GM18508 (cell line): Measurements from ENCODE around the gene SS18L1.

Source experiments
- ATAC-seq: cut with Tn5 transposase; IDR thresholded peaks from one replicate; pipeline ENCODE4 v1.9.1; 2021; ENCODE audit warnings: moderate number of reproducible peaks; ENCODE audit not compliant: insufficient read depth, unreplicated experiment

Gene SS18L1

DNA sequence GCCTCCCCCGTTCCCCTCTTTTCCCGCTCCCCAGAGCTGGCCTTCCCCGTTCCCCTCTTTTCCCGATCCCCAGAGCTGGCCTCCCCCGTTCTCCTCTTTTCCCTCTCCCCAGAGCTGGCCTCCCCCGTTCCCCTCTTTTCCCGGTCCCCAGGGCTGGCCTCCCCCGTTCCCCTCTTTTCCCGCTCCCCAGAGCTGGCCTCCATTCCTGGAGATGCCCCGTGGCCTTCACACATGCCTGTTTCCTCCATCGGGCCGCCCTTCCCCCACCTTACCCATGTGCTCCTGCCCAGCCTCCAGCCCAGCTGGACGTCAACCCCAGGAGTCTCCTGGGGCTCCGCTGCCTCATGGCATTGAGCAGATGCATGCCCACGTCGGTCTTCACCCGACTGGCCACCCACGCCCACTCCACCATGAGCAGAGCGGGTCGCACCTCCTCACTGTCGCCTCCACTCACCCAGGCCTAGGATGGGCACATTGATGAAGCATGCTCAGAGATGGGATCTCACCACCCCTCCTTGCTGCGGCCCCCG lies 8.3 kb downstream of the SS18L1 start:
- ATAC-seq = no peak

DNA sequence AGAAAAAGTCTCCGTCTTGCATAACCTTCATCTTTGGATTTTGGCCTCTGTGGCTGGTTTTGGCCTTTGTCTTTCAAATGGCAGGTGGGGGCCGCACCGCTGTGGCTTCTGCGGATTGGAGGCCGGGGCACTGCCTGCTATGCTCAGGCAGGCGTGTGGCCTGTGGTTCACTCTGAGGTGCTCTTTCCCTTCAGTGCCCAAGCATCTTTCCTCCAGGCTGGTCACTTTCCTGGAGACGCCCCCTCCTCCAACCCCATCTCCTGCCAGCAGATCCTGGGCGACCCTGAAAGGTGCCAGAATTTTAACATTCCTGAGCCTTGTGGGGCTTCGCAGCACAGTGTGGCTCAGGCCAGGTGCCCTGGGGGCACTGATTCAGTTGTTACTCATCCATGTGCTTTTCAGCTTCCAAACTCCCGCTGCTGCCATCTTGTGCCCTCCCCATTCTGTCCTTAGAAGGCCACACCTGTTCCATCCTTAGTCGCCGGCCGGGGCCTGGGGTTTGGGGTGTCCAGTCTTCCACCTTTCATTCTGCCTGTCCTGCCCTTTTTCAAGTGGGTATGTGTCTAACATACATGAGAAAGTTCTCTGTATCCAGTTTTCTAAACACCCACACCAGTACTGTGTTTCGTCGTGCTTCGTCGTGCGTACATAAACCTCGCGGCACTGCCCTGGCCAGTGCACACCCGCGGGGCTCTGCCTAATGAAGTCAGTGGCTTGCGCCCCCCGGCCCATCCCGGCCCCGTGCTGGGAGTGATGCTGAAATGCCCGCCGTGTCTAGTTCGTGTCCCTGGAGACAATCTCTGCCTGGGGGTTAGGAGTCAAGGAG lies 12.1 kb downstream of the SS18L1 start:
- ATAC-seq = no peak

DNA sequence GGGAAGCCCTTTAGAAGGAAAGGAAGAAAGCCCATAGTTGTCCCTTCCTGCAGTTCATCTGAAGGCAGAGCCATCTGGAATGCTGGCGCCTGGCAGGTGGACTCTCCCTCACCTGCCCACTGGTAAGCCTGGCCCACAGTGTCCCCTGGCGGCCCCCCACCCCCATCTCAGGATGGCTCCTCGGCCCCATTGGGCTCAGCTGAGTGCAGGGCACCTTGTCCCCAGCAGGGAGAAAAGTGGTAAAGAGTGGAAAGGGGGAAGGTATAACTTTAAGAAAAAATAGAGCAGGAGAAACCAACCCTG lies 12.6 kb downstream of the SS18L1 start:
- ATAC-seq = no peak

DNA sequence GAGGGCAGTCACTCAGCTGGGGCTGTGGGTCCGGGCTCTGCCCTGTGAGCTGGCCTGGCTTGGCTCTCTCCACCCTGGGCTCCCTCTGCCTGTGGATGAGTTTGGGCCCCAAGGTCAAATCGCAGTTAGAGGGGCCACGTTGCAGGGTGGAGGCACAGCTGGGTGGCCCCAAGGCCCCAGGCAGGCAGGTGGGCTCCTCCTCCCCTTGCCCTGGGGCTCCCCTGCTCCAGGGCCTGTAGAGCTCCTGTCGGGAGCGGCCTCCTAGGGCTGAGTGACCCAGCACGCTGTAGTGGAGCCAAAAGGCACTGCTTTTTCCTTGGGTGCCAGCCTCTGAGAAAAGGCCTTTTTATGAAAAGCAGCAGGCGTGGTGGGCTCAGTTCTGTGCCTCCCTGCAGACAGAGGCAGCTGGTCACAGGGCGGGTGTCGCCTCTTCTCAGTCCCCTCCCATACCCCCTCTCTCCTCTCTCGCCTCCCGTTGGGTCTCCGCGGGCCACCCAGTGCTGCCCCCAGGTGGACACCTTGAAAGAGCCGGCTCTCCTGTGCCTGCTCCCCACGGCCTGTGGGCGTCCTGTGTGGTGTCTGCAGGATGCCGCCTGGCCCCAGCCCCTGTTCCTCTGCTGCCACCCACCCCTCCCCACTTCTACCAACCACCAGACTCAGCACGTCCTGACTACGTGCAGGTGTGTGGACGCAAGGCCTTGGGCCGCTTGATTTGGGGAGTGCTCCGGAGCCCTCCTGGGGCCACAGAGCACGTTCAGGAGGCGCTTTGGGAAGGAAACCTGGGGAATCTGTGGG lies 13.2 kb downstream of the SS18L1 start:
- no peak for ATAC-seq

DNA sequence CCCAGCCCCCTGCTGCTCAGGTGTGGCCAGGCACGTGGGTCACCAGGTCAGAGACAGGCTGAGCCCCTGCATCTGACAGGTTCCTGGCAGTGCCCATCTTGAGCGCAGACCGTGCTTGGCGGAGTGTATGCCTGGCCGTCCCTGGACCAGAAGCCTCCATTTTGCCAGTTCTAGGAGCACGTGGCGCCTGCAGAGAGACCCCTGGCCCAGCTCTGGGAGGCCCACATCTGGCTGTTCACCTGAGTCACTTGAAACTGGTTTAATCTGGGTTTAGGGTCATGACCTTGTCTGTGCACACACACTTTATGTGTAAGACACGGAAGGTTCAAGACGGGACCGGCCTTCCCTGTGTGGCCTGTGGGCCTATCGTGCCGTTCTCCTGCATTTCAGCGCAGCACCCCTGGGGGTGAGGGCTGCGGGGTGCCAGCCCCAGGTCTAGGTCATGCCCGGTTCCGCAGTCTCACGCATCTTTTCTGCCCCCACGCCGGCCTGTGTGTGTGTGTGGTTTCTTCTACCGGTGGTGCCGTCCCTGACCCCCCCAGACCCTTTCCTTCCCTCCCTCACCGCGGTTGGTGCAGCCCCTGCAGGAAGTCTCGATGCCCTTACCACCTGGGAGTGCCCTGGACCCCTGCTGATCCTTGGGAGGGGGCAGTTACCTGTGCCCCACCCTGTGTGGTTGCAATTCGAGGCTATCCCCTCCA lies 14.0 kb downstream of the SS18L1 start:
- no peak for ATAC-seq

DNA sequence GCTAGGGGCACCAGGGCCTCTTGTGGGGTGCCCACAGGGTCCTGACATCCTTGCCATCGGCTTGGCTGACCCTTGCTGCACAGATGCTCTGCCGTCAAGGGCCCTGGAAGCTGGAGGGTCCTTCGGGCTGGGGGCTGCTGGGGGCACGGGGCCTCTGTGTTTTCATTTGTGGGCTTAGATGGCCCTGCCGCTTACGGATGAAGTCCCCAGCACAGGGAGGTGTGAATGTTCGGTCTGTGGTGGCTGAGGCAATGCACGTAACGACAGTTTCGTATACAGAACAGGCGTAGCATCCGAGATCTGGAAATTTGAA lies 14.5 kb downstream of the SS18L1 start:
- no peak for ATAC-seq

DNA sequence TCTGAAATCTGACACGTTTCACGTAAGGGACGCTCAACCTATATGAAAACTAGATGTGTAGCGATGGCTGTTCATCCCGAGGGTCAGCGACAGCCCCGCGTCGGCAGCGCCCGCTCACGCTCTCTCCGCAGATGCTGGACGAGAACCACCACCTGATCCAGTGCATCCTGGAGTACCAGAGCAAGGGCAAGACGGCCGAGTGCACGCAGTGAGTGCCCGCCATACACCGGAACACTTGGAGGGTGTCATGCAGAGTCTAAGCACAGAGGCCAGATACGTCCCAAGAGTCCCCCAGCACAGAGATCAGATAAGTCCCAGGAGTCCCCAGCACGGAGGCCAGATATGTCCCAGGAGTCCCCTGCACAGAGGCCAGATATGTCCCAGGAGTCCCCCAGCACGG lies 15.0 kb downstream of the SS18L1 start:
- ATAC-seq = no peak

DNA sequence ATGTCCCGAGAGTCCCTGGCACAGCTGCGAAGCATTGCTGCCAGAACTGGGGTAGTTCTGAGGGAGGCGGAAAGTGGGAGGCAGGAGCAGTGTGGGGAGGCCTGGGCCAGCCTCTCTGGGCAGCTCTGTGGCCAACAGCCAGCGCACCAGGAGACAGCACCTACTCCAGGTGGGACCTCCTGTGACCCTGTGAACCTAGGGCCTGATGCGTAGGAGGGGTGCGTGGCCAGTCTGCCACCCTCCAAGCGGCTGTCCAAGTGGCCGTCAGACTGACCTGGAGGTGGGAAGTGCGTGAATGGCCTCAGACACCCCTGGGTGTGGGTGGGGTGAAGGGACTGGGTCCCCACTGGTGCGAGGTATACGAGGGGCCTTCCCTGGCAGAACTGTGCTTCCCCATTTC lies 15.5 kb downstream of the SS18L1 start:
- no peak for ATAC-seq

DNA sequence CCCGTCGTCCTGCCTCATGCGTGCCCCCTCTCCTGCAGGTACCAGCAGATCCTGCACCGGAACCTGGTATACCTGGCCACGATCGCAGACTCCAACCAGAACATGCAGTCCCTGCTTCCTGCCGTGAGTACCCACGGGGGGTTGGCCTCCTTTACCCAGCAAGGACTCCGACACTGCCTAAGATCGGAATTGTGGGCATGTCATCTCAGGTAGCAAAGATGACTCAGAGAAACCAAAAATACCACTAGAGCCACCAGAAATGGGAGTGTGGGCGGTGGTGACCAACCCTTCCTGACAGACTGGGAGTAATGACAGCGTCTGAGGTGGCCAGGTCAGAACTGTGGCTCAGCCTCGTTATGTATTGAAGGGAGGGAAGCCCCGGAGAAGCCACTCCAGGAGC lies 16.3 kb downstream of the SS18L1 start:
- ATAC-seq = no peak

DNA sequence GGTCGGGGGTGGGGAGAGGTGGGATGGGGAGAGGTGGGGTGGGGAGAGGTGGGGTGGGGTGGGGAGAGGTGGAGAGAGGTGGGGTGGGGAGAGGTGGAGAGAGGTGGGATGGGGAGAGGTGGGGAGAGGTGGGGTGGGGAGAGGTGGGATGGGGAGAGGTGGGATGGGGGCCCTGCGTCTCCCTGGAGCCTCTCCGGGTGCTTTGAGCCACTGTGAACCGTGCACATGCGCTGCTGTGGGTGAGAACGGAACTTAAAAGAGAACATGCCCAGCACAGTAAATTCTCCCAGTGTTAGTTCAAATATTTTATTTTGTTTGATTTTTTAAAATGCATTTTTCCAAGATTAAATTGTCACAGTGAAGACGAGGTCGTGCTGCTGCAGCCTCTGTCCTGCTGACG lies 16.7 kb downstream of the SS18L1 start:
- no peak for ATAC-seq

DNA sequence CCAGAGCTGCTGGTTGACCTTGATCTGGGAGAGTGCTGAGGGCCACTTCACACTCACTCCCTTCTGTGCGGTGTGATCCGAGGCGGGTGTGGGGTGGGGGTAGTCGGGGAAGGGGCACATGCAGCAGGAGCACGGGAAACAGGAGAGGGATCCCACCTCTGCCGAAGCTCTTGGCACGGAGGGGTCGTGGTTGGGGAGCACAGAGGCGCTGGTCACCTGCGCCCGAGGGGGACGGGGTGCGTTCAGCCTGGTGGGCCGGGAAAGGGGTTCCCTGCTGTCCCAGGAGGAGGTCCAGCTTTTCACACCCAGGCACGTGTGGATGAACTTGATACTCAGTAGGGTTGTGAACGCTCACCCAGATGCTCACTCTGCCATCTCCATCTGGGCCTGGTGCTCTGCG lies 17.3 kb downstream of the SS18L1 start:
- no peak for ATAC-seq

DNA sequence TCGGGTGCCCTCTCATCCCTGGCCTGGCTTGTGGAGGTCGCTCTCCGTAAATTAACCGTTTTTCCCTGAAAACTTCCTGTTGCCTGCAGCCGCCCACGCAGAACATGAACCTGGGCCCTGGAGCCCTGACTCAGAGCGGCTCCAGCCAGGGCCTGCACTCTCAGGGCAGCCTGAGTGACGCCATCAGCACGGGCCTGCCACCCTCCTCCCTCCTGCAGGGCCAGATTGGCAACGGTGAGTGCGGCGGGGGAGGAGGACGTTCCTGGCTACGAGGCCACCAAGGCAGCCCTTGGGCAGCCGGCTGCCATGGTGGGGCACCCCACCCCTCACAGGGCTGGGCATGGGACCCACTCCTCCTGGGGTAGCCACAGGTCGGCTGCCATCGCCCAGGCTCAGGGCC lies 17.8 kb downstream of the SS18L1 start:
- no peak for ATAC-seq

DNA sequence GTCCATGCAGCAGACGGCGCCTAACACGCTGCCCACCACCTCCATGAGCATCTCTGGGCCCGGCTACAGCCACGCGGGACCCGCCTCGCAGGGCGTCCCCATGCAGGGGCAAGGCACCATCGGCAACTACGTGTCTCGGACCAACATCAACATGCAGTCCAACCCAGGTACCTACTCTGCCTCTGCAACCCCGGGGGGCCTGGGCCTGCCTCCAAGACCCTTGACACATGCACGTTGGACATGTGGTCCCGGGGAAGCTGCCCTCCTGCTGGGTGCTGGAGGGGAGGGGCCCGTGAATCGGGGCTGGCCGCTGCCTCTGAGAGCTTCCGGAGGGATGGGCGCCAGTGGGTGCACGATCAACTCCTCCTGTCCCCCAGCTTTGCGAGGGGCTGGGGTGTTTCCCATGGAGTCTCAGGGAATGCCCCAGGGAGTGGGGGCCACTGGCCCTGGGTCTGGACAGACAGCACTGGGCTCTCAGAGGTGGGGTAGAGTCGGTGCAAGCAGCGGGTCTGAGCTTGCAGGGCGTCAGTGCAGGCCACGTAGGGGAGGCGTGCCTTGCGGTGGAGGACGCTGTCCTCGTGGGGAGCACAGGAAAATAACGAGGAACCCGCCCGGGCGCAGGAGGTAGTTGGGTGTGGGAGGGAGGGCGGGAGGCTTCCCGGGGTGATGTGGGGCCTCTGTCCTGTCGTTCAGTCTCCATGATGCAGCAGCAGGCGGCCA lies 19.4 kb downstream of the SS18L1 start:
- ATAC-seq = no peak

DNA sequence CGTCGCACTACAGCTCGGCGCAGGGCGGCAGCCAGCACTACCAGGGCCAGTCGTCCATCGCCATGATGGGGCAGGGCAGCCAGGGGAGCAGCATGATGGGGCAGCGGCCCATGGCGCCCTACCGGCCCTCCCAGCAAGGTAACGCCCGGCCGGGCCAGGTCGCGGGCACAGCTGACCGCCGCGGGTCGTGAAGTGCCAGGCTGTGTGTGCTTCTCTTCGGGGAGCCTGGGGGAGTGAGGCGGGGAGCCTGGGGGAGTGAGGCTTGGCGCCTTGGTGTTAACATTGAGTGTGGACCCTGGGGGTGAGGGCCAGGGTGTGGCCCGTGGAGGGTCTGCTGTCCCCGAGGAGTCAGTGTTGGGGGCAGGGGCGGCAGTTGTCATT lies 19.9 kb downstream of the SS18L1 start:
- ATAC-seq = no peak

DNA sequence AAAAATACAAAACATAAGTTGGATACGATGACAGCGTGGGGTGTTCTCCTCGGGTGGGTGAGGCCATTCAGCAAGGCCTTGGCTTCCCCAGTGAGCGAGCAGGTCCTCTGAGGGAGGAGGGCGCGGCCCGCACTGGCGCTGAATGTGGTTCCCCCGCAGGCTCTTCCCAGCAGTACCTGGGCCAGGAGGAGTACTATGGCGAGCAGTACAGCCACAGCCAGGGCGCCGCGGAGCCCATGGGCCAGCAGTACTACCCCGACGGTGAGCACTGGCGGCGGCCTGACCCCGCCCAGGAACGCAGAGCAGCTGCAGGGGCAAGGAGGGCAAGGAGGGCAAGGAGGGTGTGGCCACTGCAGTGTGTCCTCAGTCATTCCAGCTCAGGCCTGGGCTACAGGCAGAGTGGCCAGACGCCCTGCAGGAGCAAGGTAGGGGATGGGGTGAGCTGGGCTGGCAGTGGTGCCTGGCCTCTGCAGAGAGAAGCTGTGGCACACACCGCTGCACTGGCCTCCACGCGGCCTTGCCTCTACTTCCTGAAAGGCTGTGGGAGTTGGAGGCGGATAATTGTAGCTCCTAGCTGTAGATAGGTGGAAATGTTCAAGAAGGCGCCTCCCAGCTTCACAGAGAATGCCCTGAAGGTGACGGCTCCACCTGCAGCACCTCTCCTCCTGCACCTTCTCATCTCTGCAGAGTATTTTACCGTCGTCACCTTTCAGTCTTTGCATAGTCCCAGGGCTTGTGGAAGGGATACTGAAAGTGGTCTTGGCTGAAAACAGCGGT lies 20.6 kb downstream of the SS18L1 start:
- ATAC-seq = no peak

DNA sequence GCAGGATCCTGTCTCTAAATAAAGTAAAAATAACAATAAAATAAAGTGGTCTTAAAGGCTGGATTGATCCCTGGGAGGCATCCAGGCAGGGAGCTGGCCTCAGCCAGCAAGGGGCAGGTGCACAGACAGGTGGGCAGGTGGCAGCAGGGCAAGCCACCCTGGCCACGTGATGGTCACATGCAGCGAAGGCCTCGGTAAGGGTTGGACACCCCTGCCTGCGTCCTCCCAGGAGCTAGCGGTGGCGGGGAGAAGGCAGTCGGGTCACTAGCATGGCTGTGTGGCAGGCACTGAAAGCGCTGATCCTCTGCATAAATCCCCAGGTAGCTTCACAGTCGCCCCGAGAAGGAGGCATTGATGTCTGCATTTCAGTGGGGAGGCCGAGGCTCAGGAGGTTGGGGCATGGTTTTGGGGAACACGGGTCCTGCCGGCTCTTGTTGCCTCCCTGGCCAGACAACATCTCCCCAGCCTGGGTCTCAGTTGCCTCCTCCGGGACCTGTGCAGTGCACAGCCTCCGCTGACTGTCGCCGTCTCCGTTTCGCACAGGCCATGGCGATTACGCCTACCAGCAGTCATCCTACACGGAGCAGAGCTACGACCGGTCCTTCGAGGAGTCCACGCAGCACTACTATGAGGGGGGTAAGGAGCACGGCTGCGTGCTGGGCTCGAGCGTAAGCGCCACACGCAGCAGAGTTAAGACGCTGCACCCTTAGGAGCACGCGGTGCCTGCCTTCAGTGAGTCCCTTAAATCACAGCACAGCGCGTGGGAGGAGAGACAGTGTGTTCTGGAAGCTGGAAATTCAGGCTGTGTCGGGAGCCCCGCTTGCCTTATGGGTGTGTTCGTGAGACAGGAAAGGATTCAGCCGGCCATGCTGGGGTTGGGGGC lies 21.6 kb downstream of the SS18L1 start:
- ATAC-seq = no peak

DNA sequence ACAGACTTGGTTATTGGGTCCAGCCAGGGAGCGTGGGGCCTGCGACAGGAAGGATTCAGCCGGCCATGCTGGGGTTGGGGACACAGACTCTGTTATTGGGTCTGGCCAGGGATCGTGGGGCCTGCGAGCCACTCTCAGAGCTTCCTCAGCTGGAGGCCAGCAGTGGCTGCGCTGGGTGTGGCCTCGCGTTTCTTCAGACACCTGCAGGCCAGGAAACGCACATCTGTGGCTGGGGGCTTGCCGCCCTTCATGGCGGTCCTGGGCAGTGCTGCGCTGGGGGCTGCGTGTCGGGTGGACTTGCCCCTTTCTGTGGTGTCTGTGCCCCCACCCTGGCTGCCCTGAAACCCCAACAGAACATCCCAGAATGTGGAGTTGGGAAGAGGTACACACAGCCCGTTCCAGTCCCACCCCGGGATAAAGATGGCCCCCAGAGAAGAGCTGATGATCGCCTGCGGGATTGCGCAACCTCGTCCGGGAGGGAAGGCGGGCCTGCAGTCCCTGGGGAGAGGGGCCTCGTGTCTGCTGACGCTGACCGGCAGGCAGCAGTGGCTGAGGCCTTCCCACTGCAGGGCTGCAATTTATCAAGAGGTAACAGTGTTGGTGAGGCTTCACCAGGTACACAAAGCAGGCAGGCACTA lies 22.3 kb downstream of the SS18L1 start:
- no peak for ATAC-seq

DNA sequence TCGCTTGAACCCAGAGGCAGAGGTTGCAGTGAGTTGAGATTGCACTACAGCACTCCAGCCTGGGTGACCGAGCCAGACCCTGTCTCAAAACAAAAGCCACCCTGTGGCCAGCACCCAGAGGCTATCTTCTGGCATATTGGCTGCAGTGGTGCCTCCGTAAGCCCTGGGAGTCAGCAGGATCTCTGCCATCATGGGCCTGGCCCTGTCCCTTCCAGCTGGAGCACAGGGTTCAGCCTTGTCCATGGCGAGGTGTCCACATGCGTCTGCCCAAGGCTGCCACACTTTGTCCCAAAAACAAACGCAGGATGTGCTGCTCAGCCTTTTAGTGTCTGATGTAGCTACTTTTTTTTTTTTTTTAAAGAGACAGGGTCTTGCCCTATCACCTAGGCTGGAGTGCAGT lies 23.9 kb downstream of the SS18L1 start:
- ATAC-seq = no peak

DNA sequence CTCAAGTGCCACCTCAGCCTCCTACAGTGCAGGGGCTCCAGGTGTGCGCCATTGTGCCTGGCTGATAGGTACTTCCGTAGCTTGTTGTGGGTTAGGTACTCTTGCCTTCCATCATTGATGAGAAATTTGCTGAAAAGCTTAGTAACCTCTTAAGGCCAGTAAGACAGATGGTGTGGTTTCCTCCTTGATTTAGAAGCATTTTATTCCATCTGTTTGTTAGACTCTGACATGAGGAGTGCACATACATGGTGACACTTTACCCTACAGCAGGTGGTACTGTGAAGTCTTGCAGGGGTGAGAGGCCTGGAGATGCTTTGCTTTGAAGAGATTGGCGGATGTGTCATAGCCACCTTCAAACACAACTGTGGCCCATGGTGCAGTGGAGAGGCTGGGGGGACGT lies 24.5 kb downstream of the SS18L1 start:
- ATAC-seq = no peak
